ENCODE results near the gene LIN37.
"Not testable (repeated sequence)": the region's sequence is repeated elsewhere in the genome, so short reads cannot be mapped to it uniquely, and the experiment has no call there.

LIN37 gene

GRCh38 chr19:35760711-35761349 is 12.5 kb downstream of the LIN37 start:
- Histone ChIP-seq H3K4me3 (no peak overlapping the region), H3K27ac (no peak overlapping the region)

DNA sequence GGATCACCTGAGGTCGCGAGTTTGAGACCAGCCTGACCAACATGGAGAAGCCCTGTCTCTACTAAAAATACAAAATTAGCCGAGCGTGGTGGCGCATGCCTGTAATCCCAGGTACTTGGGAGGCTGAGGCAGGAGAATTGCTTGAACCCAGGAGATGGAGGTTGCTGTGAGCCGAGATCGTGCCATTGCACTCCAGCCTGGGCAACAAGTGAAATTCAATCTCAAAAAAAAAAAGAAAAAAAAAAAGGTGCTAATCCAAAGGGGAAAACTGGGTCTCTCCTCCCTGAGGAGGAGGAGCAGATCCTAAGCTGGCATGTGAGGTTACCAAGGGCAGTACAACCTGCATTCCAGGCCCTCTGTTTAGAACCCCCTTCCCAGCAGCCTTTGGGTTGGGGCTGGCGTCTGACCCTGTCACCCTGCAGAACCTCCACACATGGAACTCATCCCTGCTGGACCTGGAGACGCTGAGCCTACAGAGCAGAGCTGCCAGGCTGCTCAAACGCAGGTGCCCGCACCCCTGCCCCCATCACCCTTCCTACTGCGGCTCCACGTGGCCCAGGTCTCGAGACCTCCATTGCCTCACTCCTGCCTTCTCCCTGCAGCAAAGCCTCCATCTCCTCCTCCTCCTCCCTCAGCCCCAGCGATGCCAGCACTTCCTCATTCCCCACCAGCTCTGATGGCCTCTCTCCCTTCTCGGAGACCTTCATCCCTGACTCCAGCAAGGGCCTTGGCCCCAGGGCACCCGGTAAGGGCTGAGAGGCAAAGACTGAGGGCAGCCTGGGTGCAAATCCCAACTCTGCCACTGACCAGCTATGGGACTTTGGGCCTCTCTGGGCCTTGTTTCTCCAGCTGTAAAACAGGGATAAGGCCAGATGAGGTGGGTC is 16.3 kb downstream of the LIN37 start:
- Histone ChIP-seq H3K4me3 (no peak overlapping the region), H3K27ac (no peak overlapping the region)

DNA sequence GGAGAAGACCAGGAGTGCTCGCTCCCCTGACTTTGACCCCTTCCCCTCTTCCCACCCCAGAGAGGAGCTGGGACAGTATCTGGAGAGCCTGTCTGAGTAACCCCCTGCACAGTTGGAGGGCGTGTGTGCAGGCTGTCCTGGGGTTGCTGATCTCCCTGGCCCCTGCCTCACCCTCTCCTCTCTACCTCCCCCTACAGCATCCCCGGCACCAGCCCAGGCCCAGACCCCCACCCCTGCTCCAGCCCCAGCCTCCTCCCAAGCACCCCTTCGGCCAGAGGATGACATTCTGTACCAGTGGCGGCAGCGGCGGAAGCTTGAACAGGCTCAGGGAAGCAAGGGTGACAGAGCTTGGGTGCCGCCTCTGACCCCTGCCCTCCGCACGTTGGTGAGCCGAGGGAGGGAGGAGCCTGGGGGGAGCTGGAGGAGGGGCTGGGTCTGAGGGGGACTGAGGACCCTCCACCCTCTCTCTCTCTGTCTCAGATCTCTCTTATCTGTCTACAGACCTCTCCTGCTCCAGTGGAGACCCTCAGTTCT is 18.3 kb downstream of the LIN37 start:
- Histone ChIP-seq H3K4me3 (no peak overlapping the region), H3K27ac (no peak overlapping the region)

DNA sequence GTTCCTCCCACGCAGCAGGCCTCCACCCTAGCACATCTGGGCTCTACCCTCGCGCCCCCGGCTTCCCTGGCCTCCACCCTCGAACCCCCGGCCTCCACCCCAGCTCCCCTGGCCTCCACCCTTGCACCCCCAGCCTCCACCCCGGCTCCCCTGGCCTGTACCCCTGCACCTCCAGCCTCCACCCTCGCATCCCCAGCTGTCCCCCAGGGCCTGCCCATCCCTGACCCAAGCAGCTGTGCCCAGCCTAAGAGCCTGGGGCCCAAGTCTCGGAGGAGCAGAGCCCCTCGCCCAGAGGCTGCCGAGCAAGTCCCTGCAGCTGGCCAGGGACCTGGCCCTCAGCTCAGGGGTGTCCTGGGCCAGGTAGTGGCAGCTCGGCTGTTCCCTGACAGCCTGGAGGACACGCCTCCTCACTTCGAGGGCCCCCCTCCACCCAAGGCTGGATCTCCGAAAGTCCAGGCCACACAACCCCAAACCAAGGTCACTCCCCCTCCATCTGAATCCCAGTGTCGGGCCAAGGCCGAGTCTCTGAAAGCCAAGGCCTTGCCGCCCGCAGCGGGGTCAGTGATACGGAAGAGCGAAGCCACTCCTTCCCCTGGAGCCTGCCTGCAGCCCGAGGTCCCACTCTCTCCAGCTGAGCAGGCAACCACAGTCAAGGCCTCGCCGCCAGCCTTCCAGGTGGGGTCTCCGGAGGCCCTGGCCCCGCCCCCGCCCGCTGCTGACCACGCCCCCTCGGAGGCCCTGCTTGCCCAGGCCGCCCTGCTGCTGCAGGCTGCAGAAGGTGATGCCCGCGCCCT is 19.1 kb downstream of the LIN37 start:
- no peak overlapping the region for H3K4me3 ChIP-seq
- no peak overlapping the region for H3K27ac ChIP-seq

- H3K4me3 ChIP-seq: no peak overlapping the region
- H3K27ac ChIP-seq: no peak overlapping the region
Observed at GRCh38 chr19:35768082-35768421, 19.7 kb downstream of the LIN37 start.

- H3K4me3 ChIP-seq: not testable (repeated sequence)
Observed at GRCh38 chr19:35772362-35772761, 24.0 kb downstream of the LIN37 start.

GRCh38 chr19:35773020-35773806 is 24.8 kb downstream of the LIN37 start:
- H3K27ac ChIP-seq: no peak overlapping the region
- no peak overlapping the region for H3K4me3 ChIP-seq

More at GRCh38 chr19:35772362-35772761, 24.0 kb downstream of the LIN37 start:
- H3K27ac ChIP-seq: not testable (repeated sequence)

DNA sequence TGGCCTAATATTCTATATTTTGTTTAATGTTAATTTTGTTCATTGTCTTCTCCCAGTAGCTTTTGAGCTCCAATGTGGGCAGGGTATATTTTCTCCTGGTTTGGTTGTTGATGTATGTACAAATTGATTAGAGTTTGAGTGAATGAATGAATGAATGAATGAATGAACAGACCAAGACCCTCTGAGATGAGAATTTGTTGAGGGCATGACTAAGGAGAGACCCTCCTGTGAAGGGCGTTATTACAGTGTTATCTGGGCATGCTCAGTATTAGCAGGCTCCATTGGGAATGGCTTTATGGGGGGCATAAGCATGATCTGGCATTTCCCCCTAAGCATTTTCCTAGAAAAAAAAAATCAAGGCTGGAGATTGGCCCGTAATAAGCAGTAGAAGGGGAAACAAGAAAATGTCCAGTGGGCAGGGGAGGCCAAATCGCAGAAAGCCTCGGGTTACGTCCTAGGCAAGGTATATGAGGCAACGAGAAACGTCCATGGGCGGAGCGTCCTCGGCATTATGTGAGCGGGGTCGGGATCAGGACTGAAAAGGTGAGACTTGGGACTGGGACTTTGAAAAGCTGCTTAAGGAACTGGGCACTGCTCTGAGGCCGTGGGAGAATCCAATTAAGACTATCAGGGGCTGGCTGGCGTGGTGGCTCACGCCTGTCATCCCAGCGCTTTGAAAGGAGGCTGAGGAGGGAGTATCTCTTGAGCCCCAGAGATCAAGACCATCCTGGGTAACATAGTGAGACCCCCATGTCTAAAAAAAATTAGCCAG is 26.1 kb downstream of the LIN37 start:
- peak overlapping the region in 6 of 7 experiments; percentile 54 to 96 (median 88) for H3K4me3 ChIP-seq
- H3K27ac ChIP-seq: no peak overlapping the region

DNA sequence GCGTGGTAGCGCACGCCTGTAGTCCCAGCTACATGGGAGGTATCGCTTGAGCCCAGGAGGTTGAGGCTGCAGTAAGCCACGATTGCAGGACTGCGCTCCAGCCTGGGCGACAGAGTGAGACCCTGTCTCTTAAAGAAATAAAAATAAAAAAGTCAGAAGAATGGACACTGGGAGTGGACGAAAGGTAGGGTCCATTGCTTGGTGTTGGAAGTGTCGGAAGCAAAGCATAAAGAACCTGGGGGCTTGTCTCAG is 26.6 kb downstream of the LIN37 start:
- Histone ChIP-seq H3K27ac (no peak overlapping the region), H3K4me3 (peak overlapping the region; percentile 54 to 96 (median 87))

GRCh38 chr19:35775298-35776101 is 27.1 kb downstream of the LIN37 start, which contains the start of gene ARHGAP33:
Gene ARHGAP33, plus strand, starts transcription at chr19:35775564. Its CDS starts 95 bp downstream, at chr19:35775659.
- peak within 1 kb of the TSS in 19 of 21 experiments; percentile 3 to 79 (median 67) for H3K27ac ChIP-seq
- peak within 1 kb of the TSS; percentile 54 to 96 (median 87) for H3K4me3 ChIP-seq

- Histone ChIP-seq H3K4me3 (peak overlapping the region; percentile 54 to 96 (median 87)), H3K27ac (peak overlapping the region in 15 of 21 experiments; percentile 3 to 79 (median 70))
Observed at GRCh38 chr19:35776102-35776788, 27.9 kb downstream of the LIN37 start.

DNA sequence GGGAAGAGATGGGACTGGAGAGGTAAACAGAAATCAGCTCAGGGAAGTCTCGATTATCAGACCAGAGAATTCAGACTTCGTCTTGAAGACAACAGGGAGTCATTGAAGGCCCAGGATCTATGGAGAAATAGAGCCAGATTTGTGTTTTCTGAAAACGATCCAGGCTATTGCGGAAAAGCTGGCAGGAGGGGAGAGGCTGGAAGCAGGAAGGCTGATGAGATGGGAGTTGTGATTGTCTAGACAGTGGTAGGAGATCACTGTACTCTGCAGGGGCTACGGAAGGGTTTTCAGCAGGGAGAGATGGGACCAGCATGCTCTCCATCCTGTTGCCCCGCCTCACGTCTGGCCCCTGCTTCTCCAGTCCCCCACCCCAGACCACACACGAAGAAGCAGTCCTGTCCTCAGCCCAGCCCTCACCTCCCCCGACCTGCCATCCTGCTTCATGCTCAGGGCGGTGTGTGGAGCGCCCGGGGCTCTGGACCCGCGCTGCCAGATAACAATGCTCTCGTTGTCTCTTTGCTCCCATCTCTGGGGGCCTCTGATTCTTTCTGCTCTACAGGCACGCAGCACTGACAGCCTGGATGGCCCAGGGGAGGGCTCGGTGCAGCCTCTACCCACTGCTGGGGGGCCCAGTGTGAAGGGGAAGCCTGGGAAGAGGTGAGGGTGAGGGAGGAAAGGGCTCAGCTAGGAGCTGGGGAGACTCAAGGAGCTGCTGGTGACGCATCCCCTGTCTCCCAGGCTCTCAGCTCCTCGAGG is 28.9 kb downstream of the LIN37 start:
- no peak overlapping the region for H3K4me3 ChIP-seq
- peak overlapping the region in 1 of 21 experiments; percentile 22 for H3K27ac ChIP-seq

GRCh38 chr19:35777961-35778360 is 29.6 kb downstream of the LIN37 start:
- Histone ChIP-seq H3K4me3 (no peak overlapping the region), H3K27ac (no peak overlapping the region)

- no peak overlapping the region for H3K27ac ChIP-seq
Observed at GRCh38 chr19:35779033-35779432, 30.7 kb downstream of the LIN37 start.

GRCh38 chr19:35780058-35780457 is 31.7 kb downstream of the LIN37 start:
- no peak overlapping the region for H3K4me3 ChIP-seq
- no peak overlapping the region for H3K27ac ChIP-seq

More at GRCh38 chr19:35779033-35779432, 30.7 kb downstream of the LIN37 start:
- no peak overlapping the region for H3K4me3 ChIP-seq

DNA sequence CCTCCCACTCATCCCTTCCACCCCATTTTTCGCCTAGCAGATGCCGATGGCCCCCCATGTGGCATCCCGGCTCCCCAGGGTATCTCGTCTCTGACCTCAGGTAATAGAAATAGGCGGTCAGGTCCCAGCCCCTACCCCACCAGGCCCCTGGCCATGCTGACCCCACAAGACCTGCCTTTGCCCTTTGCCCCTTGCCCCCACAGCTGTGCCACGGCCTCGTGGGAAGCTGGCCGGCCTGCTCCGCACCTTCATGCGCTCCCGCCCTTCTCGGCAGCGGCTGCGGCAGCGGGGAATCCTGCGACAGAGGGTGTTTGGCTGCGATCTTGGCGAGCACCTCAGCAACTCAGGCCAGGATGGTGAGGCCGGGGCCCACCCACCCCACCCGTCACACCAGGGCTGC is 32.3 kb downstream of the LIN37 start:
- Histone ChIP-seq H3K27ac (no peak overlapping the region), H3K4me3 (no peak overlapping the region)

GRCh38 chr19:35781650-35782049 is 33.3 kb downstream of the LIN37 start:
- Histone ChIP-seq H3K27ac (no peak overlapping the region), H3K4me3 (no peak overlapping the region)

Data from skin epidermis (tissue), 12 donors.